Activated T-helper 2 cell treated with anti-CD3 and anti-CD28 coated beads, Interferon-gamma antibody, Interleukin-2, Interleukin-4, amounts not matched to agents 10 μg/mL and 5 μg/mL and 100 μg/mL, durations not matched to agents 14 hours and 24 hours and 36 hours (primary cell): ENCODE data around the gene RAMP1. TPM values are rescaled to one million over a fixed set of nuclear protein-coding genes. Genes with fewer than 3 reads are reported as not detected.

Experiments
- DNase-seq: peaks from one replicate; pipeline ENCODE4 v3.0.0; 2021; ENCODE audit warnings: low spot score
- H3K27ac Mint-ChIP-seq: one replicate; pipeline ENCODE4 v1.8.0; 2021; ENCODE audit warnings: mixed read lengths
- H3K27me3 Mint-ChIP-seq: one replicate; pipeline ENCODE4 v1.8.0; 2021; ENCODE audit warnings: low read depth, mixed read lengths
- H3K36me3 Mint-ChIP-seq: one replicate; pipeline ENCODE4 v1.8.0; 2021; ENCODE audit warnings: low read depth, mixed read lengths
- H3K4me1 Mint-ChIP-seq: one replicate; pipeline ENCODE4 v1.8.0; 2021; ENCODE audit warnings: low read depth, mixed read lengths
- H3K4me3 Mint-ChIP-seq: one replicate; pipeline ENCODE4 v1.8.0; 2021; ENCODE audit warnings: low read depth, mild to moderate bottlenecking, moderate library complexity, mixed read lengths
- H3K9me3 Mint-ChIP-seq: one replicate; pipeline ENCODE4 v1.8.0; 2021; ENCODE audit warnings: mixed read lengths
- intact Hi-C: fragments of 100-400 bp; cut with micrococcal nuclease; formaldehyde crosslinking; loops from one replicate; pipeline ENCODE4 v1.15.1; 2023
- total RNA-seq: library from RNA; stranded (reverse); gene quantifications from 2 replicates; pipeline ENCODE4 v1.2.3, GENCODE V29; 2022

RAMP1 gene
- total RNA-seq, 1 donor from 2014 or later, result 13.1 TPM

- no peak overlapping the region for H3K4me3 Mint-ChIP-seq
- H3K9me3 Mint-ChIP-seq, result no peaks in the 10 kb centered on the region
- peaks cover 6% of the 10 kb centered on the region for H3K27me3 Mint-ChIP-seq
- no peak for DNase-seq
- intact Hi-C loops, result no loop called here
- peaks cover 1% of the 10 kb centered on the region for H3K4me1 Mint-ChIP-seq
- no peaks in the 10 kb centered on the region for H3K36me3 Mint-ChIP-seq
- no peak overlapping the region for H3K27ac Mint-ChIP-seq
Measured at GRCh38 chr2:237874585-237875161, 15.2 kb downstream of the RAMP1 start.

GRCh38 chr2:237875256-237876060 lies 16.0 kb downstream of the RAMP1 start:
- no peaks in the 10 kb centered on the region for H3K36me3 Mint-ChIP-seq
- H3K27me3 Mint-ChIP-seq, result peaks cover 1% of the 10 kb centered on the region
- no peak overlapping the region for H3K4me3 Mint-ChIP-seq
- intact Hi-C loops, result no loop called here
- H3K9me3 Mint-ChIP-seq, result no peaks in the 10 kb centered on the region
- peaks cover 1% of the 10 kb centered on the region for H3K4me1 Mint-ChIP-seq
- no peak for DNase-seq
- no peak overlapping the region for H3K27ac Mint-ChIP-seq

DNA sequence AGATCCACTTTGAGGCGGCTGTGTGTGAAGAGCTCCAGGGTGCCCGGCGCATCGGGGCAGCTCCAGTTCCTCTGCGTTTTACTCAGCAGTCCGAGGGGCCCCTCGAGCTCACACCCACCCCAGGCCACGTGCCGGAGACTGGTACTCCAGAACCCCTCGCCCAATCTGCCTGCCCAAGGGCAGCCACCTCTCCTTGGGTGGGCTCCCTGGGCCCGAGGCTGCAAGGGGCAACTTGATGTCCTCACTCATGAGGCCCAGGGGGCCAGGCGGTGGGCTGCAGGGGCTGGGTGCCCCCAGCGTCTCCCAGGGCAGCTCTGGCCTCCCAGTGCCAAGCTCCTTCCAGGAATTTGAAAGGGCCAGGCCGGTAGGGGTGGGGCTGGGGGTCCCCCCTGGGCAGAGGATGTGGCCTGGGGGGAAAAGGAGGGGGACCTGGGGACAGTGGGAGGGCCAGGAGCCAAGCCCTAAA lies 16.7 kb downstream of the RAMP1 start:
- intact Hi-C loops, result no loop called here
- Mint-ChIP-seq H3K4me1 (peaks cover 1% of the 10 kb centered on the region), H3K4me3 (no peak overlapping the region), H3K27ac (no peak overlapping the region), H3K27me3 (no peaks in the 10 kb centered on the region), H3K36me3 (no peaks in the 10 kb centered on the region), H3K9me3 (no peaks in the 10 kb centered on the region)
- no peak for DNase-seq

DNA sequence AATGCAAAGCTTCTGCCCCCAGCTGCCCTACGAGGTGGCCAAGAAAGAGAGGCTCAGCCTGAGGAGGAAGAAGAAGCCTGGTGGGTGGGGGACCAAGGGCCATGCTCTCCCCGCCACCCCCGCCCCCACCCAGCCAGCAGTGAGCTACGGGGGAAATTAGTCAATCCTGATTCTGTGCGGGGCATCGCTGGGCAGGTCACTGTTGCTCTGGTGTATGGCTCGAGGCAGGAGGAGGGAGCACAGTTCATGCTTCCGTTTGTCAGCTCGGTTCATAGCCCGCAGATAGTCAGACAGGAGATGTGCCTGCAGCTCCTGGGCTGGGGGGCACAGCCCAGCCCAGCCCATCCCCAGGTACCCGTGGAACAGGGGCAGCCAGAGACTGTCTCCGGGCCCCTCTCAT lies 17.1 kb downstream of the RAMP1 start:
- Mint-ChIP-seq H3K9me3 (no peaks in the 10 kb centered on the region), H3K4me3 (no peak overlapping the region), H3K4me1 (peaks cover 1% of the 10 kb centered on the region), H3K36me3 (no peaks in the 10 kb centered on the region), H3K27ac (no peak overlapping the region), H3K27me3 (no peaks in the 10 kb centered on the region)
- intact Hi-C loops, result no loop called here
- no peak for DNase-seq

- peaks cover 1% of the 10 kb centered on the region for H3K4me1 Mint-ChIP-seq
- H3K36me3 Mint-ChIP-seq, result no peaks in the 10 kb centered on the region
- intact Hi-C loops, result no loop called here
- H3K27ac Mint-ChIP-seq, result no peak overlapping the region
- no peaks in the 10 kb centered on the region for H3K9me3 Mint-ChIP-seq
- H3K27me3 Mint-ChIP-seq, result no peaks in the 10 kb centered on the region
- H3K4me3 Mint-ChIP-seq, result no peak overlapping the region
- no peak for DNase-seq
Measured at GRCh38 chr2:237876951-237877491, 17.6 kb downstream of the RAMP1 start.

DNA sequence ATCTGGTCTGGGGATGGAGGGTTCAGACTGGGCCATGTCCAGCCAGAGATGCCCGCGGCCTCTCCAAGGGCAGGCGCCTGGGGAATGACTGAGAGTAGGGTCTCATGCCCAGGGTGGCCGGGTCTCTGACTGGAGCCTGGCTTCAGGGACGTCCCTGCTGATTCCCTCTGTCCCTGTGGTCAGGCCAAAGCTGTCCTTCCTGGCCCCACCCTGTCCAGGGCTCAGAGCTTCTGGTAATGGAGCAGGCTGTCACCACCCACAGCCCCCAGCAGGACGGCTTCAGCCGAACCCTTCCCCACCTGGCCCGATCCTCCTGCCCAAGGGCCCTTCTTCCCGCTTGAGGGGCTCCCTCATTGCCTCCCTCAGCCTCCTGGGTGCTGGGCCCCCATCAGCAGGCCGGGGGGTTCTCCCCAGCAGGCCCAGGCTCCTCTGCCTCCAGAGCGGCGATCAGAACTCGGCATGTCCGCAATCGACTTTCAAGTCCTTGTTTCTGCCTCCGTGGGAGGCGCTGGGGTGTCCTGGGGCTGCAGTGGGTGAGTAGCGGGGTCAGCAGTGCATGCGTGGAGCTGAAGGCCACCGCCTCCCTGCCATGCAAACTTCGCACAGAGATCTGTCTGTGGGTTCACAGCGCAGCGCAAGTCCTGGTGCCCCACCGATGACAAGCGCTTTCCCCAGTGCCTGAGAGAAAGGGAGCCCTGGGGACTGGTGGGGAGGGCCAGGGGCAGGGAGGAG lies 18.3 kb downstream of the RAMP1 start:
- H3K4me1 Mint-ChIP-seq, result peaks cover 1% of the 10 kb centered on the region
- H3K36me3 Mint-ChIP-seq, result no peaks in the 10 kb centered on the region
- no peak for DNase-seq
- H3K4me3 Mint-ChIP-seq, result no peak overlapping the region
- H3K27ac Mint-ChIP-seq, result no peak overlapping the region
- intact Hi-C loops, result no loop called here
- no peaks in the 10 kb centered on the region for H3K9me3 Mint-ChIP-seq
- H3K27me3 Mint-ChIP-seq, result no peaks in the 10 kb centered on the region

- H3K4me1 Mint-ChIP-seq, result no peaks in the 10 kb centered on the region
- H3K9me3 Mint-ChIP-seq, result no peaks in the 10 kb centered on the region
- H3K4me3 Mint-ChIP-seq, result no peak overlapping the region
- no peaks in the 10 kb centered on the region for H3K36me3 Mint-ChIP-seq
- intact Hi-C loops, result no loop called here
- H3K27ac Mint-ChIP-seq, result no peak overlapping the region
- H3K27me3 Mint-ChIP-seq, result no peaks in the 10 kb centered on the region
- no peak for DNase-seq
Measured at GRCh38 chr2:237878321-237879057, 19.1 kb downstream of the RAMP1 start.

DNA sequence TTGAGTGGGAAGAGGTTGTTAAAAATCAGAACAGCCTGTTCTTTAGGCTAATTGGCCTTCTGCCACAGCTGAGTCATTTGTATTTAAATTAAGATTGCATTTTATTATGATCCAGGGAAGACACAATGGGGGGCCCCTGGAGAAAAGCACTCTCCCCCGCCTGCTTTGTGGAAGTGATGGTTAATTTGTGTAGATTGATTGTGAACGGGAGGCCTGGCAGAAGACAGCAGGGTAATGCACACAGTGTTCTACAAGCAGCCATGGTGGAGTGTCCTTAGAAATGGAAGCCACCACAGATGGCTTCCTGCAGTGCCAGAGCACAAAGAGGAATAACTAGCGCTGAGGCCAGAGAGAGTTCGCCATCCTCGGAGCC lies 19.6 kb downstream of the RAMP1 start:
- Mint-ChIP-seq H3K4me3 (no peak overlapping the region), H3K4me1 (no peaks in the 10 kb centered on the region), H3K27ac (no peak overlapping the region), H3K27me3 (no peaks in the 10 kb centered on the region), H3K9me3 (no peaks in the 10 kb centered on the region), H3K36me3 (no peaks in the 10 kb centered on the region)
- intact Hi-C loops, result no loop called here
- DNase-seq, result no peak

DNA sequence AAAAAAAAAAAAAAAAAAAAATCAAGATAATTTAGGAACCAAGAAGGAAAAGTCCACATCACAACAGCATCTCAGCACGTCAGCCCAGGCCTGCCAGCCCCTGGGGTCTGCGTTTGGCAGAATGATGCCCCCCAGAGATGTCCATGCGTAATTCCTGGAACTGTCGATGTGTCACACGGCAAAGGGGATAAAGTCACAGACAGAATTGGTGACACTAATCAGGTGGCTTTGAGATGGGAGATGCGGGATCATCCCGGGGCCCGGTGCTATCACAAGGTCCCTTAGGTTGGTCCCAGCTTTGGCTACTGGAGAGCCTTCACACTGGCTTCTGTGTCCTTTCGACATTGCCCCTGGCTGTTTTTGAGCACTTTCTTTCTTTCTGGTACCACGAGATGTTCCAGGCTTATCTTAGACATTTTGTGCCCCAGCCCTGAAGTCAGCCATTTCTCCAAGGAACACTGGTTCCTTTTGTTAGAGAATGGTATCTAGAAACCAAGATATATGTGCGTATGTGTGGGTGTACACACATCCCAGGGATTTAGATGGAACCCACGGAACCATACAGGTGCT lies 20.7 kb downstream of the RAMP1 start:
- intact Hi-C loops, result no loop called here

DNA sequence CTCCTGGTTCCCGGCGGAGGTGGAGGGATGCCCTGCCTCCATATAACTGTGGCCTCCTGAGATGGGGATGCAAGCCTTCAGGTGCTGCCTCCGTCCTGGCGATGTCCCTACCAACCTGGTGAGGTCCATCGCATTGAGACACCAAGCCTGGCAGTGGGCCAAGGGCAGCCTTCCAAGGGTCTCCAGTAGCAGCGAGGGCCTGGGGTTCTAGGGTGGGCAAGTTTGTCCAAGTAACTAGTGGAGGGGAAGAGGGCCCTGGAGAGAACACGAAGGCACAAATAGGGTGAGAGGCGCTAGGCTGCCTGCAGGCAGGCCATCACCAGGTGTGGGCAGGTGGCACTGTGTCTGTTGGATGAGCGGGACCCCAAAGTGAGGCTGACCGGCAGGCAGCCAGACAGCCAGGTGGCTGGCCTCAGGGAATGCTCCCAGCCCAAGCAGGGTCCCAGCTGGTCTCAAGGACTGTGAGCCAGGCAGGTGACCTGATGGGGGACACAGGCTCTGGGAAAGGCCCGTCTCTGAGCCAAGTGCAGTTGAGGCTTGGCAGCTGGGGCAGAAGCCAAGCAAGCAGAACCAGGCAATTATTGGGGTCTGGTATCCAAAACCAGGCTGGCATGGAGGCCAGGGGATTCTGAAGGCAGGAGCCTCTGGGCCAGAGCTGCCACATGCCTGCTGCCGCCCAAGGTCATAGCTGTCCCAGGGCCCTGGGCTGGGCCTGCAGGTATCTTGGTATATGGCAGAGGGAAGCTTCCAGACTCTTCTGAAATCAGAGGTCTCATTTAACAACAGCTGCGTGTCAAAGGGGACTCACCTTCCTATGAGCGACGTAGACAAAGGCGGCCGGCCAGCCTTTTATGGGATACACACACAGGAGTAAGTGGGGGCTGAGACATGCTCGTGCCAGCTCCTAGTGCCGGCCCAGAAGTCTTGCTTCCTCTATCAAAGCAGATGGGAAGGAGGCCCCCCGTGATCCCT lies 23.4 kb downstream of the RAMP1 start:
- intact Hi-C loops, result no loop called here
- H3K27ac Mint-ChIP-seq, result no peak overlapping the region
- H3K27me3 Mint-ChIP-seq, result no peaks in the 10 kb centered on the region
- no peaks in the 10 kb centered on the region for H3K9me3 Mint-ChIP-seq
- no peak overlapping the region for H3K4me3 Mint-ChIP-seq
- DNase-seq, result no peak
- no peaks in the 10 kb centered on the region for H3K36me3 Mint-ChIP-seq
- H3K4me1 Mint-ChIP-seq, result no peaks in the 10 kb centered on the region

More for the DNA sequence above, 20.7 kb downstream of the RAMP1 start:
- Mint-ChIP-seq H3K36me3 (no peaks in the 10 kb centered on the region), H3K27ac (no peak overlapping the region), H3K9me3 (no peaks in the 10 kb centered on the region), H3K27me3 (no peaks in the 10 kb centered on the region), H3K4me1 (no peaks in the 10 kb centered on the region), H3K4me3 (no peak overlapping the region)
- no peak for DNase-seq

DNA sequence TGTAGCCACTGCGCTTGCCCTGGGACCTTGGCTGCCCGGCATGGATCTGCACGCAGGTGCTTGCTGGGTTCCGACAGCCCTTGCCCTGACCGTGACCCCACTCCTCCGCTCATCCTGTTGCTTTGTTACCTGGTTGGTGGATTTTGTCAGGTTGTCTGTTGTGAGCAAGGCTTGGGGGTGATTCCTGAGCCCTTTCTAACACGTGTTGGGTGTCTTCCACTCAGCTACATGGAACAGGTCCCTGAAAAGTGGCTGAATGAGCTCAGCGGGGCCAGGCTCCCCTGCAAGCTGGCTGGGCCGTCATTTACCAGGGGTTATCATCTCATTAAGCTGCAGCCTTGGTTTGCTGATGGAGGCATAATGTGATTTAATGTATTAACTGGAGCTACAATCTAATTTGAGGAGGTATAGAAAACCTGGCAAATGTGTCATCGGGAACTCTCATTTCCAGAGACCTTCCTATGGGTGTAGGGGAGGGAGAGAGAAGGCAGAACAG lies 24.6 kb downstream of the RAMP1 start:
- DNase-seq, result no peak
- H3K27ac Mint-ChIP-seq, result no peak overlapping the region

More for the DNA sequence above, 24.6 kb downstream of the RAMP1 start:
- H3K4me3 Mint-ChIP-seq, result no peak overlapping the region
- H3K27me3 Mint-ChIP-seq, result no peaks in the 10 kb centered on the region
- intact Hi-C loops, result no loop called here
- H3K9me3 Mint-ChIP-seq, result no peaks in the 10 kb centered on the region
- no peaks in the 10 kb centered on the region for H3K36me3 Mint-ChIP-seq
- H3K4me1 Mint-ChIP-seq, result peaks cover 3% of the 10 kb centered on the region
